ENCODE results near the gene CYP2R1. TPM values are rescaled to one million over a fixed set of nuclear protein-coding genes. Genes with fewer than 3 reads are reported as not detected.
A peak's percentile ranks its signal among the peaks of the same experiment; 100 is the strongest.

CYP2R1 gene, protein sequence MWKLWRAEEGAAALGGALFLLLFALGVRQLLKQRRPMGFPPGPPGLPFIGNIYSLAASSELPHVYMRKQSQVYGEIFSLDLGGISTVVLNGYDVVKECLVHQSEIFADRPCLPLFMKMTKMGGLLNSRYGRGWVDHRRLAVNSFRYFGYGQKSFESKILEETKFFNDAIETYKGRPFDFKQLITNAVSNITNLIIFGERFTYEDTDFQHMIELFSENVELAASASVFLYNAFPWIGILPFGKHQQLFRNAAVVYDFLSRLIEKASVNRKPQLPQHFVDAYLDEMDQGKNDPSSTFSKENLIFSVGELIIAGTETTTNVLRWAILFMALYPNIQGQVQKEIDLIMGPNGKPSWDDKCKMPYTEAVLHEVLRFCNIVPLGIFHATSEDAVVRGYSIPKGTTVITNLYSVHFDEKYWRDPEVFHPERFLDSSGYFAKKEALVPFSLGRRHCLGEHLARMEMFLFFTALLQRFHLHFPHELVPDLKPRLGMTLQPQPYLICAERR
- polyA plus RNA-seq = 52.0 and 67.0 TPM in 2 replicates
- polyA minus RNA-seq = 44.0 and 48.7 TPM in 2 replicates

DNA sequence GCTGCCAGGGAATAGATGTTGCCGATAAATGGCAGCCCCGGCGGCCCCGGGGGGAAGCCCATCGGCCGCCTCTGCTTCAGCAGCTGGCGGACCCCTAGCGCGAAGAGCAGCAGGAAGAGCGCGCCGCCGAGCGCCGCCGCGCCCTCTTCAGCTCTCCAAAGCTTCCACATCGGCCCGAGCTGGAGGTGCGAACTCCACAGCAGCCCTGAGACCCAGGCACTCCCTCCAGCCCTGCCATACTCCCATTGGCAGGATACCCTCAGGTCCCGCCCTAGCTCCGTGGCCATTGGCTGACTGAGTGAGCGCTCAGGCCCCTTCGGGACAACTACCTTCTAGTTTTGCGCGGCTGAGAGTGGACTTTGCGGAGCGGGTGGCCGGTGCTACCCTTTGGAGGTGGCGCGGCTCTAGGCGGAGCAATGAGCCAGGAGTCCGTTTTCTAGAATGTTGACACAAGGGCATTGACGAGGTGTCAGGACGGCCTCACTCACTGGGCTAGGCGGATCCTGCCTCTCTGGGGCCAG, at the start of gene CYP2R1:
Gene CYP2R1 (minus strand): TSS at position 196 of the 521 bp plus-strand sequence. CDS start 26 bp downstream, at position 170.
- H3K27ac ChIP-seq (ENCODE audit: low read length) = peak within 1 kb of the TSS; percentile 76
- H3K36me3 ChIP-seq (ENCODE audit: insufficient read depth, low read length) = no peaks in the 10 kb centered on the region
- peak within 1 kb of the TSS; percentile 72 for H3K9ac ChIP-seq (ENCODE audit: low read length)
- no peaks in the 10 kb centered on the region for H4K20me1 ChIP-seq (ENCODE audit: insufficient read depth)
- H3K4me2 ChIP-seq (ENCODE audit: low read length) = peak within 1 kb of the TSS; percentile 69
- H3F3A ChIP-seq (ENCODE audit: insufficient read depth, low read length, poor library complexity, severe bottlenecking) = no peaks in the 10 kb centered on the region
- peak within 1 kb of the TSS; percentile 74 for H3K4me3 ChIP-seq (ENCODE audit: low read length)
- TF ChIP-seq POLR2AphosphoS5 (IDR thresholded peaks at IDR 0.05) (peak; percentile 28), MXI1 (conservative IDR thresholded peaks at IDR 0.05; ENCODE audit: poor library complexity, severe bottlenecking) (no peak)
- H2AFZ ChIP-seq (ENCODE audit: low read depth, low read length) = peak within 1 kb of the TSS; percentile 93
- H3K27me3 ChIP-seq (ENCODE audit: insufficient read depth, low read depth, low read length) = no peaks in the 10 kb centered on the region
- no peaks in the 10 kb centered on the region for H3K9me3 ChIP-seq (ENCODE audit: low read length)
- H3K9me2 ChIP-seq (ENCODE audit: insufficient read depth, low read length) = no peaks in the 10 kb centered on the region
- H3K79me2 ChIP-seq (replicated peaks; ENCODE audit: insufficient read depth, low read length) = no peaks in the 10 kb centered on the region

DNA sequence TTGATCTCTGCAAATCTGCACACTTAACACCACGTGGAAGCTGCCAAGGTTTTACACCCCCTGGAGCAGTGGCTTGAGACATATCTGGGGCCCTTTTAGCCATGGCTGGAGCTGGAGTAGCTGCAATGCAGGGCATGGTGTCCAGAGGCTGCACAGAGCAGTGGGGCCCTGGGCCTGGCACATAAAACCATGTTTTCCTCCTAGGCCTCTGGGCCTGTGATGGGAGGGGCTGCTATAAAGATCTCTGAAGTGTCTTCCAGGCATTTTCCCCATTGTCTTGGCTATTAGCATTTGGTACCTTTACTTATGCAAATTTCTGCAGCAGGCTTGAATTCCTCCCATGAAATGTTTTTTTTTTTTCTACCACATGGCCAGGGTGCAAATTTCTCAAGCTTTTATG, 46.9 kb upstream of the CYP2R1 start:
- TF ChIP-seq SMC3 (conservative IDR thresholded peaks at IDR 0.05; ENCODE audit: poor library complexity) = no peak
- TF ChIP-seq POLR2AphosphoS5 (IDR thresholded peaks at IDR 0.05) = no peak
- TF ChIP-seq RAD21 (conservative IDR thresholded peaks at IDR 0.05) = no peak
- TF ChIP-seq, protein P1, sequence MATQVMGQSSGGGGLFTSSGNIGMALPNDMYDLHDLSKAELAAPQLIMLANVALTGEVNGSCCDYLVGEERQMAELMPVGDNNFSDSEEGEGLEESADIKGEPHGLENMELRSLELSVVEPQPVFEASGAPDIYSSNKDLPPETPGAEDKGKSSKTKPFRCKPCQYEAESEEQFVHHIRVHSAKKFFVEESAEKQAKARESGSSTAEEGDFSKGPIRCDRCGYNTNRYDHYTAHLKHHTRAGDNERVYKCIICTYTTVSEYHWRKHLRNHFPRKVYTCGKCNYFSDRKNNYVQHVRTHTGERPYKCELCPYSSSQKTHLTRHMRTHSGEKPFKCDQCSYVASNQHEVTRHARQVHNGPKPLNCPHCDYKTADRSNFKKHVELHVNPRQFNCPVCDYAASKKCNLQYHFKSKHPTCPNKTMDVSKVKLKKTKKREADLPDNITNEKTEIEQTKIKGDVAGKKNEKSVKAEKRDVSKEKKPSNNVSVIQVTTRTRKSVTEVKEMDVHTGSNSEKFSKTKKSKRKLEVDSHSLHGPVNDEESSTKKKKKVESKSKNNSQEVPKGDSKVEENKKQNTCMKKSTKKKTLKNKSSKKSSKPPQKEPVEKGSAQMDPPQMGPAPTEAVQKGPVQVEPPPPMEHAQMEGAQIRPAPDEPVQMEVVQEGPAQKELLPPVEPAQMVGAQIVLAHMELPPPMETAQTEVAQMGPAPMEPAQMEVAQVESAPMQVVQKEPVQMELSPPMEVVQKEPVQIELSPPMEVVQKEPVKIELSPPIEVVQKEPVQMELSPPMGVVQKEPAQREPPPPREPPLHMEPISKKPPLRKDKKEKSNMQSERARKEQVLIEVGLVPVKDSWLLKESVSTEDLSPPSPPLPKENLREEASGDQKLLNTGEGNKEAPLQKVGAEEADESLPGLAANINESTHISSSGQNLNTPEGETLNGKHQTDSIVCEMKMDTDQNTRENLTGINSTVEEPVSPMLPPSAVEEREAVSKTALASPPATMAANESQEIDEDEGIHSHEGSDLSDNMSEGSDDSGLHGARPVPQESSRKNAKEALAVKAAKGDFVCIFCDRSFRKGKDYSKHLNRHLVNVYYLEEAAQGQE (IDR thresholded peaks at IDR 0.05; ENCODE audit: borderline replicate concordance) = no peak
- TF ChIP-seq, protein P2, sequence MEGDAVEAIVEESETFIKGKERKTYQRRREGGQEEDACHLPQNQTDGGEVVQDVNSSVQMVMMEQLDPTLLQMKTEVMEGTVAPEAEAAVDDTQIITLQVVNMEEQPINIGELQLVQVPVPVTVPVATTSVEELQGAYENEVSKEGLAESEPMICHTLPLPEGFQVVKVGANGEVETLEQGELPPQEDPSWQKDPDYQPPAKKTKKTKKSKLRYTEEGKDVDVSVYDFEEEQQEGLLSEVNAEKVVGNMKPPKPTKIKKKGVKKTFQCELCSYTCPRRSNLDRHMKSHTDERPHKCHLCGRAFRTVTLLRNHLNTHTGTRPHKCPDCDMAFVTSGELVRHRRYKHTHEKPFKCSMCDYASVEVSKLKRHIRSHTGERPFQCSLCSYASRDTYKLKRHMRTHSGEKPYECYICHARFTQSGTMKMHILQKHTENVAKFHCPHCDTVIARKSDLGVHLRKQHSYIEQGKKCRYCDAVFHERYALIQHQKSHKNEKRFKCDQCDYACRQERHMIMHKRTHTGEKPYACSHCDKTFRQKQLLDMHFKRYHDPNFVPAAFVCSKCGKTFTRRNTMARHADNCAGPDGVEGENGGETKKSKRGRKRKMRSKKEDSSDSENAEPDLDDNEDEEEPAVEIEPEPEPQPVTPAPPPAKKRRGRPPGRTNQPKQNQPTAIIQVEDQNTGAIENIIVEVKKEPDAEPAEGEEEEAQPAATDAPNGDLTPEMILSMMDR (IDR thresholded peaks at IDR 0.05; ENCODE audit: poor library complexity, severe bottlenecking) = no peak
- TF ChIP-seq TAF1 (IDR thresholded peaks at IDR 0.05; ENCODE audit: low read depth) = no peak
- TF ChIP-seq MXI1 (conservative IDR thresholded peaks at IDR 0.05; ENCODE audit: poor library complexity, severe bottlenecking) = no peak
- TF ChIP-seq EZH2 (IDR thresholded peaks at IDR 0.05; ENCODE audit: borderline replicate concordance, insufficient read depth, low read length, poor library complexity, severe bottlenecking) = no peak
- TF ChIP-seq EP300 (conservative IDR thresholded peaks at IDR 0.05; ENCODE audit: poor library complexity, severe bottlenecking) = no peak
- H3K79me2 ChIP-seq (replicated peaks; ENCODE audit: insufficient read depth, low read length) = no peaks in the 10 kb centered on the region
- H3K4me3 ChIP-seq (ENCODE audit: low read length) = no peak overlapping the region
- no peaks in the 10 kb centered on the region for H4K20me1 ChIP-seq (ENCODE audit: insufficient read depth)
- no peak overlapping the region for H3K4me2 ChIP-seq (ENCODE audit: low read length)
- no peaks in the 10 kb centered on the region for H3K36me3 ChIP-seq (ENCODE audit: insufficient read depth, low read length)
- no peaks in the 10 kb centered on the region for H3K27me3 ChIP-seq (ENCODE audit: insufficient read depth, low read depth, low read length)
- no peak overlapping the region for H2AFZ ChIP-seq (ENCODE audit: low read depth, low read length)
- no peak overlapping the region for H3K27ac ChIP-seq (ENCODE audit: low read length)
- no peaks in the 10 kb centered on the region for H3K9me2 ChIP-seq (ENCODE audit: insufficient read depth, low read length)
- H3F3A ChIP-seq (ENCODE audit: insufficient read depth, low read length, poor library complexity, severe bottlenecking) = no peaks in the 10 kb centered on the region
- H3K9ac ChIP-seq (ENCODE audit: low read length) = no peak overlapping the region
- no peaks in the 10 kb centered on the region for H3K9me3 ChIP-seq (ENCODE audit: low read length)
